Middle frontal gyrus (tissue), 1 donor: ENCODE data around the gene POFUT2.
"Not testable (repeated sequence)": the region's sequence is repeated elsewhere in the genome, so short reads cannot be mapped to it uniquely, and the experiment has no call there.

ENCODE experiments used
- DNase-seq: peaks from one replicate; pipeline ENCODE4 v3.0.0-alpha.2; 2015; ENCODE audit warnings: low spot score; ENCODE audit errors: extremely low spot score

The POFUT2 gene

GRCh38 chr21:45326169-45326851 lies 38.6 kb upstream of the POFUT2 start:
- DNase-seq, result no peak

DNA sequence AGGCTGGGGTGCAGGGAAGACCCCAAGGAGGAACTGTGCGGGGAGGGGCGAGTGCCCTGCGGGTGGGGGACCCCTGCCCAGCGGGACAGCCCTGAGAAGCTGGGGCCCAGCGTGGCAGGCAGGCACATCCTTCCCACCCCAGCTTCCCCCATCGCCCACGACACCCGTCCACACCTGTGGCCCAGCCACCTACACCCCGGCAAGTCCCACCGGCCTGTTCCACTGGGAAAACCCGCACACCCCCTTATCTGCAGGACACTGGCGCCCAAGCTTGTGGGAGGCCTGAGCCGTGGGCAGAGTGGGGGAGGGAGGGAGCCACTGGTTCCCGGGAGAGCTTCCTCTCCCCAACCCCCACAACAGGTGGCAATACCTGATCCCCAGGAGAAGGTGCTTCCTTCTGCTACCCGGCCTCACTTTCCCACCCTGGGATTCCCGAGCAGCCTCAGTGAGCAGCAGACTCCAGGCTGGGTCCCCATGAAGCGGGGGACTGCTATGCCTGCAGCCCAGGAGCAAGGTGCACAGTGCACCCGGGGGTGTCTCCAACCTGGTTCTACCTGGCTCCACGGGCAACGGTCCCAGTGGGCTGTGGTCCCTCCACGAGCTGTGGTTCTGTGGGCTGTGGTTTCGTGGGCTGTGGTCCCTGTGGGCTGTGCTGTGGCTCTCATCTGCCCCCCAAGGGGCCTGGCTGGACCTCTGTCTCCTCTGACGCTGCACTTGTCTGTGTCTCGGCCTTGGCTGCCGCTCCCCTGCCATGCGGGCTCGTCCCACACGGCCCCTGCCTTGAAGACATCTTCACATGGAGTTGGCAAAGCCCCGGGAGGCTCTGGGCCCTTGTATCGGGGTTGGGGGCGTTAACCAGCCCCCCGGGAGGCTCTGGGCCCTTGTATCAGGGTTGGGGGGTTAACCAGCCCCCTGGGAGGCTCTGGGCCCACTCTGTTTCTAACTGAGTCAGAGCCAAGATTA lies 37.8 kb upstream of the POFUT2 start:
- DNase-seq, result no peak

DNA sequence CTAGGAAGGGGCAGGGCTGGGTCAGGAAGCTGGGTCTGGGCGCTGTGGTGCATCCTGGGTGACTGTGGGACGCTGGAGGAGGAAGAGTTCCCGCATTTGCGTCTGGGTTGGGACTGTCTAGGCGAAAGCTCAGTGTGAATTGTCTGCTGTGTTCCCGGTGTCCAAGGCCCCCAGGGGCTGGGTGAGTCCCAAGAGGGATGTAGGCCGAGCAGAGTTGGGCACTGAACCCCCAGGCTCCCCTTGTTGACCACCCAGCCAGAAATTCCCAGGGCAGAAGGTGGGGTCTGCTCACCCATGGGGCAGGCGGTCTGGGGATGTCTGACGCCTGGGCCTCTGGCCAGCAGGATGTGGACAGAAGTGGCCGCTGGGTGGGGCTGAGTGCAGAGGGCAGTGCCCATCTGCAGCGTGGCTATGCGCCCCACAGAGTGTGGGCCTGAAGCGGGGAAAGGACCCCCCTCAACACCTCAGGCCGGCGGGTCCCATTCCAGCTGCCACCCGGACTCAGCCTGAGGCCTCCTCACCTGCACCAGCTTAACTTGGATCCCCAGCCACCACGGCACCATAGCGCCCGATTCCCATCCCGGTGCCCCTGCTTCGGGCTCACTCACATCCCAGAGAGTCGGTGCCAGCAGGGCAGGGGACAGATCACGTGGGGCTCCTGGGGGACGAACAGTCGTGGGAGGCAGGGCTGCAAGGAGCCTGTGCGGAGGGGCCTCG lies 37.0 kb upstream of the POFUT2 start:
- DNase-seq, result no peak

DNA sequence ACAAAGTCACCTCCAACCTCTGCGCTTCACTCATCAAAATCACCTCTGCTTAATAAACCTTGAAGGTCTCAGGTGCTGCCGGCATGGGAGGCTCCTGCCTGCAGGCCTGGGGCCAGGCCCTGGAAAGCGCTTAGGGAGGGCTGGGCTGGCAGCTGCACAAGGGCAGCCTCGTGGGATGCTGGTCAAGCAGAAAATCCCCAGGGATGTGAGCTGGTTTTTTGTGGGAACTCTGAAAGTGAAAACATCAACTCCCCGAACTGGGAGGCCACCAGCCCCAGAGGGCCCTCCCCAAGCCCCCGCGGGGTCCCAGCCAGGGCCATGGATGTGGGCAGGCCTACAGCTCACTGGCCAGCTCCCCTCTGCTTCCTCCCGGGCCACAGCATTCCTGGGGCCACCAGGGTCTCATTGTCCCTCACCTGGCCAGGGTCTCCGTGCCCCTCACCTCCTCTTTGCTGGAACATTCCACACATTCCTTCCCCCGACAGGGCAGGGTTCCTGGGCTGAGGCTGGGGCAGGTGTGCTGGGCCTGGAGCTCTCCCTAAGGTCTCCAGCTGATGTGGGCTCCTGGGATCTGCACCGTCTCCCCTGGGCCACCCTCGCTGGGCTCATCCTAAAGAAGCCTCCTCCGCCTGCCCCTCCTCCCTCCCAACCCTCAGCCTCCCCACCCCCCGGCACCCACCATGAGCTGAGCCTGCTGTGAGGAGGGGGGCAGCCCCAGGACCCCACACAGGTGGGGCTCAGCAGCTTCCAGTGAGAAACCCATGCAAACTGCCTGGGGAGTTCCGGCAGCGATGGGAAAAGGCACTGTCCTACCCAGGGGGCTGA lies 36.0 kb upstream of the POFUT2 start:
- DNase-seq, result no peak

DNA sequence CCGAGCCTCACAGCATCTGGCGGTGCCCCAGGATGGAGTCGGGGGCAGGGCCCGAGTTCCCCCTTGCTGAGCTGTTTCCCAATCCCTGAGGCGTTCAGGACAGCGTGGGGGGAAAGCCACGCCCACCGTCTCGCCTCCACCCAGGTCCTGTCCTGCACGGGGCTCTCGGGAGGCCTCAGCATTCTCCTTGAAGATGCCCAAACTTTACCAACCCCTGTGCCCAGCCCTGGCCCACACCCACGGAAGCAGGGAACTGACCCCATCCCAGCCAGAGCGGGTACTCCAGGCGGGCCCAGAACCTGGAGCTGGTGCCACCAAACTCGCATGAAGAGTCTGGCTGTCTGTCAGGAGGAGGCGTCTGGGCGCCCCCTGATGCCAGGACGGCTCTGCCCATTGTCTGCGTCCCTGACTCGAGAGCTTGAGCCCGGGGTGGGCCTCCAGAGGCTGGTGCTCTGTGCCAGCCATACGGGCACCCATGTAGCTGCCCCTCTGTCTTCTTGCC lies 35.3 kb upstream of the POFUT2 start:
- DNase-seq, result no peak

- no peak for DNase-seq
Observed at GRCh38 chr21:45322231-45322959, 34.7 kb upstream of the POFUT2 start.

DNA sequence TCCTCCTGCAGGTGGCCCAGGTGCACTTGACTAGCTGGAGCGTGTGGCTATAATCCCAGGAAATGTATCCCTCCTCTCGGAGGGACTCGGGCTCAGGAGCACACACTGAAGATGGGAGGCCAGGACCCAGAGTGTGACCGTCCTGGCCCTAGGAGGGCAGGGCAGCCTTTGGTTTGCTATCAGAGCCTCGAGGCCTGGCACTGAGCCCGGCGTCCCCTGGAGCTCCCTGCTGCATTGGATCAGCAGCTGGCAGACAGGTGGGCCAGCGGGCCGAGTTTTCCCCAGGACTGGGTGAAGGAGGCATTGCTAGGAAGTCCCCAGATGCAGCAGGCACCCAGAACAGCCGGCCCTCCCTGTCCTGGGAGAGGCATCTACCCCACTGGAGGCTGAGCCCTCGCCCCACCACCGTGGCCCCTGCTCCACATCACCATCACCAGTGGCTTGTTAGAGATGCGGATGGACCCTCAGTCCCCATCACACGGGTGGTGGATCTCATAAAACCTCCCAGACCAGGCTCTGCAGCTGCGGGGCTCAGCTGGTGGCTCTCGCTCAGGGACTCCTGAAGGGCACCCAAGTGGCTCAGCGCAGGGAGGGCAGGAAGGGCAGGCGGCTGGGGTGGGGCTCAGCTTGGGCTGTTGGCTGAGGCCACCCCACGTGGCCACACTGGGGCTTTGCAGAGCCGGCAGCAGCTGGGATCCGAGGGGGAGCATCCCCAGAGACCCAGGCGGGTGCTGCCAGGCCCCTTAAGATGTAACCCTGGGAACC lies 32.7 kb upstream of the POFUT2 start:
- no peak for DNase-seq

DNA sequence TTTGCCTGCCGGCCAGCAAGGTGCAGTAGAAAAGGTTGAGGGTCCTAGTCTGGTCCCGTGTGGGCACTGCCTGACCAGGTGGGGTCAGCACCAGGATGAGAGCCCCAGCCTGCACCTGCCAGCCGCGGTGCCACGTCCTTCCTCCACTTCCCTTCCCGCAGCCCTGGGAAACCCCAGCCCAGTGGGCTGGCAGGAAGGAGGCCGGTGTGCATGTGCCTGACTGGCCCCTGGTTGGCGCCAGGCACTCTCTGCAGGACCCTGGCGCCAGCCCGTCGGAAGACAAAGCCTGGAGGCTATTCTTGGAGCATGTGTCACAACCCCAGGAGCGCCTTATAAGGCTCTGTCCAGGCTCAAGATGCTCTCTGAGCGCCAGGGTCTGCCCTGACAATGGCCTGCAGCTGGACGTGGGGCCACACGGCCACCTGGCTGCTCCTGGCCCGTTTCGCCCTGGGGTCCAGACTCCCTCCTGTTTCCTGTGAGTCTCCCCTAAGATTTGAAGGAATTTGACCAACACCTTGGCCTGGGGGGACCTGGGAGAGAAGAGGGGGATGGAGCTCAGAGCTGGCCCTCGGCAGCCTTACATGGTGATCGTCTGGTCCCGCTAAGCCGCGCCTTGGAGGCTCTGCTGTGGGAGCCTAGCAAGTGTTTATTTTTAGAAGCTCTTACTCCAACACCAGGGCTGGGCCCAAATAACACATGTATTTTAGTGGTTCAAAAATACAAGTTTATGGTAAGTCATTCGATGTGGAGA lies 31.9 kb upstream of the POFUT2 start:
- DNase-seq, result no peak

DNA sequence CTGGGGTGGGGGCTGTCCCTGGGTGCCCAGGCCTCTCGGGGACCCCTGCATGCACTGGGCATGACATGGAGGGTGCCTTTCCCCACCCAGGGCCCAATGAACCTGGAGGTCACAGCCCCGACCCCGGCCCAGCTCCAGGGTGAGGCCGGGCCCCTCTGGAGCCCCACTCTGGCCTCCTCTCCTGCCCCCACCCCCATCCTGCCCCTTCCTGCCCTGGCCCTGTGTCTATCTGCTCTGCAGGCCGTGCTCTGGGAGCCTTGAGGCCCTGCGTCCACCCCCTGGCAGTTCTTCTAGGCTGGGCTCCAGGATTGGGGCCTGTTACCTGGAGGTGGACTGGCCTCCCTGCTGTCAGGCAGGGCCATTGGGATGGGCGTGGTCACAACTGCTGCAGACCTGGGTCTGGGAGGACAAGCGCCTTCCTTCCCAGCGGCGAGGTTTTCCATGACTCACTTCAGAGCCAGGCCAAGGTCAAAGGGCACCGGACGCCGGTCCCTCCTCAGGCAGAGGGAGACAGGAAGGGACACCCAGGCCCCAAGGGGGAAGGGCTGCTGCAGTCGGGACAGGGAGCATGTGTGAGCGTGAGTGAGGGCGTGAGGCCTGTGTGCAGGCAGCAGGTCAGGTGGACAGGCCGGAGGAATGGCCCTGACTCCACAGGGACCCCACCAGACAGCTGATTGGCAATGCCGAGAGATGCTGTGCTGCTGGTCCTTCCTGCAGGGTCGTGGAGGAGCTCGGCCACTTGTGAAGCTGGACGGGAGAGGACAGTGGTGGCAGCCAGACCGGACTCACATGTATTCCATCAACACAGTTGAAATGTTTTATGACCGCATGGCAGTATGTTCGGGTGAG lies 31.1 kb upstream of the POFUT2 start:
- DNase-seq, result no peak

GRCh38 chr21:45318146-45318555 lies 30.5 kb upstream of the POFUT2 start:
- DNase-seq, result no peak

DNA sequence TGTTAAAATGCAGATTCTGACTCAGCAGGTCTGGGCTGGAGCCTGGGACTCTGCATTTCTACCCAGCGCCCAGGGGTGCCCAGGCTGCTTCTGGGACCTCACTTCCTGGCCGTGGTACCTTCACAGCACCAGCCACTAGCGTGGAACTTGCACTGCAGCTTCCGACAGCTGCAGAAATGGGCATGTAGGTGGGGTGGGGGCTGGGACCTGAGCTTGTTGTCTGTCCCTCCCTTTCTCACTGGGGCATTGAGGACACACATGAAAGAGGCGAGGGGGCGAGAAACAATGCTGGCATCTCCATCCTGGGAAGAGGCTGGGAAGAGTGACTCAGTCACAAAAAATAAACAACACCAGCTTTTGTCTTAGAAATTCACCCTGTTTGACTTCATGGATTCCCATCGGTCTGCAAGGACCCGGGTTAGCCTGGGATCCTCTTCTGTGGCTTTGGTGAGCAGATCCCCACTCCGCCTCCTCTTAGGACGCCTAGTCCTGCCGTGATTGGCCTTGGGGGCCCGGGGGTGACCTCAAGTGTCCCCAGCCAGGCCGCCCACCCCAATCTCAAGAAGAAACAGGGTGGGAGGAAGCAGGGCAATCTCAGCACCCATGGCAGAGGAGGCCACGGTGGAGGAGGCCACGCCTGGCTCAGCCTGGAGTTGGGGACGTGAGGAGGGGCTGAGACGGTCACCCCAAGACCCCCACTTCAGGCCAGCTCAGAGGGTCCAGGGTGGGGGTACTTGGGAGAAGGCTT lies 29.9 kb upstream of the POFUT2 start:
- DNase-seq, result no peak

DNA sequence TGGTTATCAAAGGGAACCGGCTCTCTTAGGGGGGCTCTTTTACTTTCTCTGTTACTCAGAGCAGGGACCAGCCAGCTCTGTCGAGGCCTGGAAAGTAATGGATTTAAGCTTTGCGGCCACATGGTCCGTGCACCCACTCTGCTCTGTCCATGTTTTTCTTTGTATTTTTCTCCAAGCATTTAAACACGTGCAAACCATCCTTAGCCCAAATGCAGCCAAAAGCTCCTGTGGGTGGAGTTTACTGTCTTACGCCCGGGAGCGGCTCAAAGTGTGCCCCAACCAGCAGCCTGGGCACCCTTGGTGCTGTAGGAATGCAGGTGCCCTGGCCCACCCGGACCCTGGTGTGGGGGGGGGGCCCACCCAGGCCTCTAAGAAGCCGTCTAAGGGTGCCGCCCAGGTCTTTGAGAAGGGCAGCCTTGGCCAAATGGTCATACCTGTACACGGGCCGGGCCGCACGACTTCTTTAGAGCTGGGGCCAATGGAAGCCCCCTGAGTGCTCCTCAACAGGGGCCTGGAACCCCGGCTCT lies 29.2 kb upstream of the POFUT2 start:
- no peak for DNase-seq

DNA sequence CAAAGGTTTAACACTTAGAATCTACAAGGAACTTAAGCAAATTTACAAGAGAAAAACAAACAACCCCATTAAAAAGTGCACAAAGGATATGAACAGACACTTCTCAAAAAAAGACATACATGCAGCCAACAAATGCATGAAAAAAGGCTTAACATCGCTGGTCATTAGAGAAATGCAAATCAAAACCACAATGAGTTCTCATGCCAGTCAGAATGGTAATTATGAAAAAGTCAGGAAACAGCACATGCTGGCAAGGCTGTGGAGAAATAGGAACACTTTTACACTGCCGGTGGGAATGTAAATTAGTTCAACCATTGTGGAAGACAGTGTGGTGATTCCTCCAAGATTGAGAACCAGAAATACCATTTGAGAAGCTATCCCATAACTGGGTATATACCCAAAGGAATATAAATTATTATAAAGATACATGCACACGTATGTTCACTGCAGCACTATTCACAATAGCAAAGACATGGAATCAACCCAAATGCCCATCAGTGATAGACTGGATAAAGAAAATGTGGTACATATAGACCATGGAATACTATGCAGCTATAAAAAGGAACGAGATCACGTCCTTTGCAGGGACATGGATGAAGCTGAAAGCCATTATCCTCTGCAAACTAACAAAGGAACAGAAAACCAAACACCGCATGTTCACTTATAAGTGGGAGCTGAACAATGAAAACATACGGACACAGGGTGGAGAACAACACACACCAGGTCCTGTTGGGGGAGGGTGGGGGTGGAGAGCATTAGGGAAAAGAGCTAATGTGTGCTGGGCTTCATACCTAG lies 28.2 kb upstream of the POFUT2 start:
- DNase-seq, result not testable (repeated sequence)

DNA sequence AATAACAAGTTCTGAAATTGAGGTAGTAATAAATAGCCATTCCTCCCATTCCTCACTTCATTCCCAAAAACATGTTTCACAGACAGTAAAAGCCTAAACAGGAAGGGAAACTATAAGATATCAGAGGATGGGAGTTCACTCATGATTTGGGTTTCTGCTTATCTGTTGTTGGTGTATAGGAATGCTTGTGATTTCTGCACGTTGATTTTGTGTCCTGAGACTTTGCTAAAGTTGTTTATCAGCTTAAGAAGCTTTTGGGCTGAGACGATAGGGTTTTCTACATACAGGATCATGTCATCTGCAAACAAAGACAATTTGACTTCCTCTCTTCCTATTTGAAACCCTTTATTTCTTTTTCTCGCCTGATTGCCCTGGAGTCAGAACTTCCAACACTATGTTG lies 26.0 kb upstream of the POFUT2 start:
- no peak for DNase-seq

- DNase-seq, result no peak
Observed at GRCh38 chr21:45313015-45313414, 25.3 kb upstream of the POFUT2 start.

DNA sequence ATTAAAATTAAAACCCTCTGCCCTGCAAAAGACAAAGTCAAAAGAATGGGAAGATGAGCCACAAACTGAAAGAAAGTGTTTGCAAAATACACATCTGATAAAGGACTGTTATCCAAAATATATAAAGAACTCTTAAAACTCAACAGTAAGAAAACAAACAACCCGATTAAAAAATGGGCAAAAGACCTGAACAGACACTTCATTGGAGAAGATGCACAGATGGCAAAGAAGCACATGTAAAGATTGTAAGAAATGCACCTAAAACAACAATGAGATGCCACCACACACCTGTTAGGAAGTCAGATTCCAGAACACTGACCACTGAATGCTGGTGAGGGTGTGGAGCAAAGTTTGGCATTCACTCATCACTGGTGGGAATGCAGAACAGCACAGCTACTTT lies 24.6 kb upstream of the POFUT2 start:
- DNase-seq, result no peak
